Fibroblast of skin of right quadriceps (primary cell): ENCODE data around the gene HAVCR1.
"Not testable (repeated sequence)": the region's sequence is repeated elsewhere in the genome, so short reads cannot be mapped to it uniquely, and the experiment has no call there.

Experiments
- DNase-seq: peaks from one replicate; pipeline ENCODE4 v3.0.0-alpha.2; 2013

Gene HAVCR1

GRCh38 chr5:157059093-157059539 lies at the start of gene HAVCR1:
Gene HAVCR1, minus strand, starts transcription at chr5:157059116. Its CDS starts 1,173 bp downstream, at chr5:157057943.
- DNase-seq = no peak

DNA sequence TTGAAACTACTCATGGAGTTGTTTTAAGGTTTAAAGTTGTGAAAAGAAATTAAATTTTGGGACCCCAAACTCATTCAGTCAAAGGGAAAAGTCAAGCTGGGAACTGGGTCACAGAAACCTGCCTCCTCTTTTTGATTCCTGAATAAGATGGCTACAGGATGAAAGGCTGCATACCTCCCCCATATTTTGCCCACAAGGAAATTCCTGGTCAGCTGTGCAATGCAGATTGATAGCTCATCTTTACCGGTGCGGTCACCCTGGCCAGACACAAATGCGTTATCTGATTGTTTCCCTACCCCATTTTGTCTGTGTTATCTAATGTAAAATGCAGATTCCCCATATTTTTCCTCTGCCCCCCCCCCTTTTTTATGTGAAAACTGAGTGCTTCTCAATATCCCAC lies 48.6 kb upstream of the HAVCR1 start:
- no peak for DNase-seq

DNA sequence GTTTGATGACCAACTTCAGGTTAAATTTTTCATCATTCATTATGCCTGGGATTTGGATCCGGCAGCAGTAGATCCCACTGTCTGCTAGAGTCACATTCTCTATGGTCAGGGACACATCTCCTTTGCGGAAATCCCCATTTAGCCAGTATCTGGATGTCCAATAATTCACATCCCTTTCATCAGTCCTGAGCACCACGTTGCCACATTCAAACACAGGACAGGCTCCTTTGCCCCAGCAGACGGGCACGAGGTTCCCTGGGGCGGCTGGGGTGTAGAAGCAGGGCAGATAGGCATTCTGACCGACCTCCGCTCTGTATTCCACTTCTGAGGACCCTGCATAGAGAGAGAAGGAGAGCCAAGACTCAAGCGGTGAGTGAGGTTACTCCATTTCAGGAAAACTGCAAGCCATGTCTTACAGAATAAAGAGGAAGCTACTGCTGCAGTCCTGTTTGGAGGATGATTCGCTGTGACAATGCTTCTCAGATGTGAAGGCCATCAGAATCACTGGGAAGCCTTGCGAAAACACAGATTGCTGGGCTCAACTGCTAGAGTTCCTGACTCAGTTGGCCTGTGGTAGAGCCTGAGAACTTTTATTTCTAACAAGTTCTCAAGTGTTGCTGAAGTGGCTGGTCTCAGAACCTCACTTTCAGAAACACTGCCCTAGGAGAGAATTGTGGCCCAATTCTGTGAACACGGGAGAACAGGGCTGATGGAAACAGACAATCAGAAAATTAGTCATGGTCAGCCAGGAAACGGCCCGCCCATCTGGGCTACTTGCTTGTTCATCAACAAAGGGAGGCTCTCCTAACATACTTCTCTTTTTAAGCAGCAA lies 47.9 kb upstream of the HAVCR1 start:
- no peak for DNase-seq

GRCh38 chr5:157100140-157100679 lies 41.3 kb upstream of the HAVCR1 start:
- DNase-seq = peak; percentile 58

DNA sequence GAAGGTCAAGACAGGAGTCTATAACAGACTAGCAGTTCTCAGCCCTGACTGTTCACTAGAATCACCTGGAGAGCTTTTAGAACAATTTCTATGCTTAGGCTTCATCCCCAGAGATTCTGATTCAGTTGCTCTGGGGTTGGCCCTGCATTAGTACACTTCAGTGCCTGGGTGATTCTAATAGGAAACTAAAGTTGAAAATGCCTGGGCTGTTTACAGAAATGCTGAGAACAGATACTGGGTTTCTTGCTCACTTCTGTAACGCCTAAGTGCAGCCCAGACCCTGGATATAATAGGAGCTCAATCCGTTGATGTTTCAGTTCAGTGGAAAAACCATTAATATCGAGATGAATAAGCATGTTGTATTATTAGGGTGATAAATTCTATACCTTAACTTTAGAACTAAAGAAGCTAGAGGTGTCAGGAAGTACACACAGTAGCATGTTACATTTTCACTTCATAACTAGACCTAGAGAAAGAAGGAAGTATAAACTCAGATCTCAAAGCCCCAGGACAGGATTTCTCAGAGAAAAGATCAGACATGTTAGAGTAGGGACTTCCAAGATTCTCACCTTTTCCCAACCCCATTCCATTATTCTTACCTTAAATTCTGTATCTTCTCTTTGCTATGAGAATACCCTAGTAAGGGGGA lies 29.6 kb upstream of the HAVCR1 start:
- no peak for DNase-seq

DNA sequence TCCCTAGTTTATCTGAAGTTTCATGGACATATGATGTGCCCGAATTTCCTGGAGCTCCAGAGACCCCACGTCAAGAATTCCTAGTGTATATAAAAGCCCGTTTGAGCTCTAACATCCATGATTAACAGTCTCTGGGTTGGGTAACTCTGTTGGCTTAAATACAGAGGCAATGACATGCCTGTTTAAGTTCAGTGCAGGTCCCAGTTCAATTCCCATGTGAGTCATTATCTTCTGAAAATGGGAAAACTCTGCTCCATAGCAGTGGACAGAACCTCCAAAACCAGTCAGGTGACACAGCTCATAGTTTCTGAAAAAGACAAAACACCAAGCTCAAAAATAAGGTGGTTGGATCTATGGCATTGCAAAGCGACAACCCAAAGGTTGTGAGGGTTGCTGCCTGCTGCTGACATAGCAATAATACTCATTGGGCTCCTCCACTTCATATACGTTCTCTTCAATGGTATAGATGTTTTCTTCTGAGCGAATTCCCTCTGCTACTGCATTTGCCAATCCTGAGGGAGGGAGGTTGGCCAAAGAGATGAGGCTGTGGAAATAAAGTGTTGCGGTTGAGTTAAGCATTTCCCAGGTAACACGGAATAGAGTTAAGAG lies 27.9 kb upstream of the HAVCR1 start:
- no peak for DNase-seq

DNA sequence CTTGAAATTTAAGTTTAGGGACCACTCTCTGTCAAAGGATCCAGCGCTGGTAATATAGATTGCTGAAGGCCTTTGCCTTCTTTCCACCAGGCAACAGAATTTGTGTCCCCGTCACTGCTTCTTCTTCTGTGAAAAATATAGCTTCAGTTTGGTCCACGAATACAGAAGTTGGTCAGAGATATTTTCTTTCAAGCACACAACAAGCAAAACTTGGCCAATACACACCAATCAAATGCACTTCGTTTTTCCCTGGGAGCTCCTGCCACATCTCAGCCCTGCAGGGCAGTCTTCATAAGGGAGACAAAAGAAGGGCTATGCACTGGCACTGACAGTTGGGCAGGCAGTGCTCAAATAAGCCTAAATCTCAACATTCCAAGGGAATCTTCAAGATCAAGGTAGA lies 27.0 kb upstream of the HAVCR1 start:
- DNase-seq = no peak

- no peak for DNase-seq
Measured at GRCh38 chr5:157080286-157080685, 21.4 kb upstream of the HAVCR1 start.

DNA sequence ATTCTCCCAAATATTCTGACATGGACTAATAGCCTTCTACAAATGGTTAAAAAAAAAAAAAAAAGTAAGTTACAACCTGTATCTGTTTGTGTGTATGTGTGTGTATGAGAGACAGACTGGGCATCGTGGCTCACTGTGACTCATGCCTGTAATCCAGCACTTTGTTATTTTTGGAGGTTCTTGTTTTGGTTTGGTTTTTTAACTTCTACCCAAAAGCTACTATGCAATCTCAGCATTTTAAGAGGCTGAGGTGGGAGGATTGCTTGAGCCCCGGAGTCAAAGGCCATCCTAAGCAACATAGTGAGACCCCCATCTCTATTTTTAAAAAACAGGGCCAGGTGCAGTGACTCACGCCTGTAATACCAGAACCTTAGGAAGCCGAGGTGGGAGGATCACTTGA lies 17.6 kb upstream of the HAVCR1 start:
- peak; percentile 15 for DNase-seq

DNA sequence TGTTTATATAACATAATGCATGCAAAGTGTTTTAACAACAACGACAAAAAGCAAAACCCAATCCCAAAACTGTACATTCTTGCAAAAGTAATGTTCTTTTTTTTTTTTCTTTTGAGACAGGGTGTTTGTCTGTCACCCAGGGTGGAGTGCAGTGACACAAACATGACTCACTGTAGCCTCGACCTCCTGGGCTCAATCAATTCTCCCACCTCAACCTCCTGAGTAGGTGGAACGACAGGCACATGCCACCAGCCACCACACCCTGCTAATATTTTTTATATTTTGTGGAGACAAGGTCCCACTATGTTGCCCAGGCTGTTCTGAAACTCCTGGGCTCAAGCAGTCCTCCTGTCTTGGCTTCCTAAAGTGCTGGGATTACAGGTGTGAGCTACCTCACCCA lies 13.6 kb upstream of the HAVCR1 start:
- no peak for DNase-seq

DNA sequence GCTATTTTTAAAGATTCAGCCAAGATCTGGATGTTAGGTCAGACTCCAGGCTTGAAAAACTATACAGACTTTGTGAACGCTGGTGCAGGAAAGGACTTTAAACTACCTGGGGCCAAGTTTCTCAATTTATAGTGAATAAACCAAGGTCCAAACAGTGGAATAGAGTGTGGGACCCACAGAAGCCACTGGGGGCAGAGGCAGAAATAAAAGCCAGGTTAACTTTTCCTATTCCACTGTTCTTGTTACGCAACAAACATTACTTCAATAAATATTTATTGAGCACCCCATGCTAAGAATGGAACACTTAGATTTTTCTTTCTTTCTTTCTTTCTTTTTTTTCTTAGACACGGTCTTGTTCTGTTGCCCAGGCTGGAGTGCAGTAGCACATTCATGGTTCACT lies 11.0 kb upstream of the HAVCR1 start:
- DNase-seq = no peak

DNA sequence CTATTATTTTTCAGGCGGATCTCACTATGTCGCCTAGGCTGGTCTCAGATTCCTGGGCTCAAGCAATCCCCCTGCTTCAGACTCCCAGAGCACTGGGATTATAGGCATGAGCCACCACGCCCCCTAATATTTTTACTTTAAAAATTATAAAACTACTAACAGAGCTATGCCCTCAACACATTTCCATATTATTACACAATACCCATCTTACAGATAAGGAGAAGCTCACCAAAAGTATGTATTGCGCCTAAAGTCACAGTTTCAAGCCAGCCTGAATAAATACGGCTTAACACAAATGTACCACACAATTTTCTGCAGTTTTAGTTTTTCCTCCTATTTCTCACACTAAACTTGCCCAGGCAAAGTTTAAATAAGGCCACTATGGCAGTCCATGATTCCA lies 9.9 kb upstream of the HAVCR1 start:
- no peak for DNase-seq

DNA sequence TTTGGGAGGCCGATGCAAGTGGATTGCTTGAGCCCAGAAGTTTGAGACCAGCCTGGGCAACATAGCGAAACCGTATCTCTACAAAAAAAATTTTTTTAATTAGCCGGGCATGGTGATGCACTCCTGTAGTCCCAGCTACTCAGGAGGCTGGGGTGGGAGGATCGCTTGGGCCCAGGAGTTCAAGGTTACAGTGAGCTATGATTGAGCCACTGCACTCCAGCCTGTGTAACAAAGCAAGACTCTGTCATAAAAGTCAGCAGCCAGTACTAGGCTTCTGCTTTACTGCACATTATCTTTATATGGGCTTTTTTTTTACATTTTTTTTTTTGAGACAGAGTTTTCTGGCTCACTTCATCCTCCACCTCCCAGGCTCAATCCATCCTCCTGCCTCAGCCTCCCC lies 9.4 kb upstream of the HAVCR1 start:
- no peak for DNase-seq

- DNase-seq = no peak
Measured at GRCh38 chr5:157067005-157067404, 8.1 kb upstream of the HAVCR1 start.

DNA sequence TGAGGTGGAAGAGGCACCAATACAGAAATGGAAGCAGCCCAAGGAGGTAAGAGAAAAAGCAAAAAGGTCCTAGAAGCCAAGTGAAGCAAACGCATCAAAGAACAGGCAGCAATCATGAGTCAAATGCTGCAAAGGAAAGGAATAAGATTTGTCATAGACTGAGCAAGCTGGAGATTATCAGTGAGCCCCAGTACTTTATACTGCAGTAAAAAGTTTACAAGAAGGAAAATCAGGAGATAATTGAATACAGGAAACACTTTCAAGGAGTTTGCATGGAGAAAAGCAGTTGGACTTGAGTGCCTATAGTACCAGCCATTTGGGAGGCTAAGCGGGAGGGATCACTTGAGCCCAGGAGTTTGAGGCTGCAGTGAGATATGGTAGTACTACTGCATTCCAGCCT lies 7.2 kb upstream of the HAVCR1 start:
- DNase-seq = no peak

DNA sequence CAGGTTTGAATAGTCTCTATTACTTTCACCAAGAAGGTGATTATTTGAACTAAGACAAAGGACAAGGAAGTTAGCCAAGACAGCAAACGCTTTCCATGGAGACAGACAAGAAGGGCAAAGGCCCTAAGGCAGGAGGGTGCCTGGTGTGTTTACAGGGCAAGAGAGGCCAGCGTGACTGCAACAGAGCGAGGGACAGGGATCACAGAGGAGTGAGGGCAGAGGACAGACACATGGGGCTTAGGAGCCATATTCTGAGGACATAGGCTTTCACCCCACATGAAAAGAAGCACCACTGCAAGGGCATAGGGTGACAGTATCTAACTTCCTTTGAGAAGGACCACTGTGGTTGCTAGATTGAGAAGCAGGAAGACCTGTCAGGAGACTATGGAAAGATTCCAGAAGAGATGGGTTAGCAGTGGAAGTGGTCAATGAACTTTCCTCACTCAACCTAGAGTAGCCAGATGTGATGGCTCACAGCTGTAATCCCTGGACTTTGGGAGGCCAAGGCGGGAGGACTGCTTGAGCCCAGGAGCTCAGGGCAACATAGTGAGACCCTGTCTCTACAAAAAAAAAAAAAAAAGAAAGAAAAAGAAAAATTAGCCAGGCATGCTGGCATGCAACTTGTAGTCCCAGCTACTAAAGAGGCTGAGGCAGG lies 5.0 kb upstream of the HAVCR1 start:
- no peak for DNase-seq

DNA sequence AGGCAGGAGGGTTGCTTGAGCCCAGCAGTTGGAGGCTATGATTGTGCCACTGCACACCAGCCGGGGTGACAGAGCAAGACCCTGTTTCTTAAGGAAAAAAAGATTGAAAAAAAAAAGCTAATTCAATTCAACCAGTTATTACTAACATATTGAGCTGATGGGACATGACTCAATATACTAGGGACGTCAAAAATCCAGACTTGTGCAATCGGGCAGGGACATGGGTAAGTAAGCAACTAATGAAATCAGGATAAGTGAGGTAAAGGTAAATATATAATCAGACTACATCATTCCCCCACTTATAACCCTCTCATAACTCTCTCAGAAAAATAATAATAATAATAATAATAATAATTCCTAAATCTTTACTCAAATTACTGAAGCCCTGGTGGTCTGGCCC lies 975 bp upstream of the HAVCR1 start:
- no peak for DNase-seq

DNA sequence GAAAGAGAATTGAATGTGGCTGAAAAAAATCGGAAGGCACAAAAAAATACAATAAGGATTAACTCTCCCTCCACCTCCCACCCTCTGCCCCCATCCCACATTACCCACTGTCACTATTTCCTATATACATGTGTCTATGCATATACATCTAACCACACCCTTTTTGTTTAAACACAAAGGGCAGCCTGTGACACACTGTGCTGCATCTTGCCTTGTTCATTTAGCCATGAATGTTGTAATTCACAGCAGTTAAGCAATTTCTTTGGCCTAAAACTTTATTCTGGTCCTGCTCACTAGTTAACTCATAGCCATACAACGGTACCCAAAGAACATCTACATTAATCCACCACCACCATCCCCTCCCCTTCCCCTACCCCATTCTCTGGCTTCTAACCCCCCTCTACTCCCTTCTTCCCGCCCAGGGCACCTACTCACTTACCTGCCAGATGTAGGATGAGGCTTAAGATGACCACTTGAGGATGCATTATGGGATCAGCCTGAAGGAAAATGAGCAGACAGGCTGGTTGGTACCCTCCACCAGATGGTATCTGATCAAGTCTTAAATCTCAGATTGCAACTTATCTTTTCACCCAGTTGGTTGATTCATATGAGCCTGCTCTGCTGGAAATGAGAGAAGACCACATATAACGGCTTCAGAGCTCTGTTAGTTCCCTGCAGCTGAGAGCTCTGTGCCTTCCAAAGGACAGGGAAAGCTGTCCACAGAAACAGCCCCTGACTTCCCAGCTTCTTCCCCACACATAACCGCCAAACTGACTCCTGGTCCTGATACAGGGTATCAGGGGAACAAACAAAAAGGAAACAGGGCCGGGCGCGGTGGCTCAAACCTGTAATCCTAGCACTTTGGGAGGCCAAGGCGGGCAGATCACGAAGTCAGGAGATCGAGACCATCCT lies 1.2 kb downstream of the HAVCR1 start:
- no peak for DNase-seq

DNA sequence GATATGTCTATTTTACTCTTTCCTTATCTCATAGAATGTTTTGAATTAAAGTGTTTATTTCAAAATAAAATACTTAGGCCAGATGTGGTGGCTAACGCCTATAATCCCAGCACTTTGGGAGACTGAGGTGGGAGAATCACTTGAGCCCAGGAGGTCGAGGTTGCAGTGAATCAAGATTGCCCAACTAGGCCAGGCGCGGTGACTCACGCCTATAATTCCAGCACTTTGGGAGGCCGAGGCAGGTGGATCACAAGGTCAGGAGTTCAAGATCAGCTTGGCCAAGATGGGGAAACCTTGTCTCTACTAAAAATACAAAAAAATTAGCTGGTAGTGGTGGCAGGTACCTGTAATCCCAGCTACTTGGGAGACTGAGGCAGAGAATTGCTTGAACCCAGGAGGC lies 2.1 kb downstream of the HAVCR1 start:
- DNase-seq = not testable (repeated sequence)

DNA sequence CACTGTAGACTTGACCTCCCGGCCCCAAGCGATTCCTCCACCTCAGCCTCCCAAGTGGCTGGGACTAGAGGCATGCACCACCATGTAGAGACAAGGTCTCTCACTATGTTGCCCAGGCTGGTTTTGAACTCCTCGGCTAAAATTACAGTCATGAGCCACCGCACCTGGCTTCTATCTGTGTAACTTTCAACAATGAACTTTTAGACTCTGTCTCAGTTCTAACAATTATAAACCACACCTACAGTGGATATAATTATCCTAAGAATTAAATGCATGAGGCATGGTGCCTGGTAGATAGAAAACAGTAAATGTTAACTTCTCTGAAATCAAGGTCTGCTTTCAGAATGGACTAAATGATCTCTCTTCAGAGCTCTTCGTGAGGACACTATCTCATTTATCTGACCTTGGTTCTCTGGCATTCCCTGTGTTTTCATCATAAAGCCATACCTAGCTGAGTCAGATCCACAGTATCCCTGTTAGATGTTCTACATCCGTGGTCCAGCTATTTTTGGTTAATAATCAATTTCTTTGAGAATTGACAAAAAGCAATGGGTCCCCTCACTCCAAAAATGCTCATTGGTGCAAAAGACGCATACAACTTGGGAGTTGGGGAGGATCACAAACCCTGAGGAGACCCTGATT lies 7.2 kb downstream of the HAVCR1 start:
- DNase-seq = no peak

GRCh38 chr5:157050050-157050449 lies 8.9 kb downstream of the HAVCR1 start:
- no peak for DNase-seq

GRCh38 chr5:157049605-157050004 lies 9.3 kb downstream of the HAVCR1 start:
- DNase-seq = peak; percentile 12
